Activated T-cell treated with anti-CD3 and anti-CD28 coated beads, Interleukin-2, amount 50 U/mL, for 48 hours (primary cell): ENCODE results near the gene SLIT1.

Source experiments
- DNase-seq, 2 experiments: peaks; one replicate each; pipeline ENCODE4 v3.0.0-alpha.2; 2020

SLIT1 gene

DNA sequence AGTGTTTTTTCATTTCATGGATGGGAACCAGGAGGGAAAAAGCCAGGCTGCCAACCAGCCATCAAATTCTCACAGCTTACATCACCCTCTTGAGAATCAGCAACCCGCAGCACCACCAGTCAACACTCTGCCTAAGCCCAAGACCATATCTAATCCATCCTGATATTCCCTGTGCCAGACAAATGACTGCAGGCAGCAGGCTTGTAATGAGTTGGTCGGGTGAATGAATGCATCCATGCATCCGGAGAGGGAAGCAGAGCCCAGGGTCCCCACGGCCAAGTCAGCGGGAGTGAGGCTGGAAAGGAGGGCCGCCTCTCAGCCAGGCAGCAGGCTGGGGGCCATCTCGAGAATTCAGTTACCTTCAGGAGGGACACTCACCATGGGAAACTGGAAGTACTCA lies 46.9 kb downstream of the SLIT1 start:
- DNase-seq = no peak

DNA sequence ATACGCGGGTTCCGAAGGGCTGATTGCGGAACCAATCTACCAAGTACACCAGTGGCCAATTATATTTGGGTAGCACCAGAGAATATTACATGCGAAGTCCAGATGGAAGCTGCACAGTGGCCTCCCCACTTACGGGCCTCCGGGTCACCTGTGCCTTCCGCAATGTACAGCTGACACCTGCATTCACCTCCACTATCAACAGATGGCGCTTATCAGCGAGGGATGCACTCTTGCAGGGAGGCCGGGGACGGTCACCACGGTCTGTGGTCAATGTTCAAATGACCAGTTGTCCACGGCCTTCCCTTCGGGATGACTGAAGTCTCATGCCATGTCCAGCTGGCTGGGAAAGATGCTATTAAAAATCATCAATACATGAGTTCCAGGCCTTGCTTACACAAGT lies 47.6 kb downstream of the SLIT1 start:
- no peak for DNase-seq

DNA sequence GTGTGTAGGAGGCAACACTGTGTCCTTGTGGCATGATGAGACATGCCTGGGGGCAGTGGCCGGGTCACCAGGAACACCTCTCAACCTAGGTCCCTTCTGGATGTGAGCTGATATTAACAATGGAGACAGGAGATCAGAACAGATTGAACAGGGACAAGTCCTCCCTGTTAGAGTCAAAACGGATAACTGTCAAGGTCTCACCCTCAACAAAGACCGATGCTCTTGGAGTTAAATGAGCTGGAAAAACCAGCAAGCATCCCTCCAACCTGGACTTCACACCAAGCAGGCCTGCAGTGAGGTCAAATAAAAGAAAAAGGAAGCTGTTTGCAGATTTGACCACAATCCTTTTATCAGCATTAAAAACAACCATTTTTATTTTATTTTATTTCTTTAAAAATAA lies 49.0 kb downstream of the SLIT1 start:
- DNase-seq = no peak

GRCh38 chr10:97135464-97135863 lies 50.3 kb downstream of the SLIT1 start:
- no peak for DNase-seq

GRCh38 chr10:97134983-97135382 lies 50.8 kb downstream of the SLIT1 start:
- no peak for DNase-seq

GRCh38 chr10:97134110-97134509 lies 51.6 kb downstream of the SLIT1 start:
- no peak for DNase-seq

- no peak for DNase-seq
Observed at GRCh38 chr10:97132273-97132672, 53.5 kb downstream of the SLIT1 start.

DNA sequence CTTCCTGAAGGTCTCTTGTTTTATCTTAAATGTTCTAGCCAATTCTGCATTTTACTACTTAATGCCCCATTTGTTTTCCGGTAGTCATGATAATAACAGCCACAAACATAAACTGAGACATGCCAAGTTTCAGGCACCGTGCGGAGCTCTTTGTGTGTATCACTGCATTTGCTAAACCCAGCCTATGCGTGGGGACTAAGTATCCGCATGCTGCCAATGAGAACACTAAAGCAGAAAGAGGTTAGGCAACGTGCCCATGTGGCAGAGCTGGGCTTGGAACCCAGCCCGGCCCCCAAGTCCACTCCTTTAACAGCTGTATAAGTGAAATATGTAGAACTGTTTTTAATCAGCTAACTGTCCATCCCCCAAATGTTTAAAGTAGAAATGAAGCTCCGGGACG lies 54.1 kb downstream of the SLIT1 start:
- no peak for DNase-seq

- DNase-seq = no peak
Observed at GRCh38 chr10:97131181-97131628, 54.6 kb downstream of the SLIT1 start.

- DNase-seq = no peak
Observed at GRCh38 chr10:97129666-97130065, 56.1 kb downstream of the SLIT1 start.

GRCh38 chr10:97128516-97129154 lies 57.1 kb downstream of the SLIT1 start:
- no peak for DNase-seq

GRCh38 chr10:97128039-97128492 lies 57.7 kb downstream of the SLIT1 start:
- no peak for DNase-seq

- no peak for DNase-seq
Observed at GRCh38 chr10:97127509-97127908, 58.2 kb downstream of the SLIT1 start.

DNA sequence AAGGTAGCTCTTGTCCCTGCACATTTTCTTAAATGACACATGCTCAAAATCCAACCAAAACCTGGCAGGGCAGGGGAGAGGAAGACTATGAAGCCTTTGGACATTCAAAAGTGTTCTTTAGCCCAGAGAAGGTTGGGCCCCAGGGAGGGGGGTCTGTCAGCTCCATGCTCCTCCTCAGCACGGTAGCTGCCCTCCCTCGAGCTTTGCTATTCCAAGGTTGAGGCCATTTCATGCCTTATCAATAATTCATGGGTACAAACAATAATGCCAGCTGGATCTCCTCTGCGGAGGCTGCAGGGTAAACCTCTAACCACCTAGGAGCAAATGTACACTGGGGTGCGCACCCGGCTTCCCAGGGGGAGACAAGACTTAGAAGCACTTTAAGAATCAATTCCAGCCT lies 61.5 kb downstream of the SLIT1 start:
- DNase-seq = no peak

DNA sequence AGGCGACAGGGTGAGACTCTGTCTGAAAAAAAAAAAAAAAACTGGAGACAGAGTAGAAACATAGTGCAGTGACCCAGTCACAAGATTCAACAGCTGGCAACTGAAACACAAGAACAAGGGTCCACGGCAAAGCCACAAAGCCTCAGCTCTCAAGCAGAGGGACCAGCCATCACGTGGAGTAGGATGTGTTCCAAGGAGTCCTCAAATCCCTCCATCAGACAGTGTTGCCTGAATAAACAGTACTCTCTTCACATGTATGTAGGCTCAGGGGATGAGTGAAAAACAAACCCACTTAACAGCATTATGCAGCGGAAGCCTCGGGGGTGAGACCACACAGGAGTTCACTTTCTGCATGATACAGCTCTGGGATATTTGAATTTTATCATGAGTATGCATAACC lies 62.0 kb downstream of the SLIT1 start:
- DNase-seq = no peak

DNA sequence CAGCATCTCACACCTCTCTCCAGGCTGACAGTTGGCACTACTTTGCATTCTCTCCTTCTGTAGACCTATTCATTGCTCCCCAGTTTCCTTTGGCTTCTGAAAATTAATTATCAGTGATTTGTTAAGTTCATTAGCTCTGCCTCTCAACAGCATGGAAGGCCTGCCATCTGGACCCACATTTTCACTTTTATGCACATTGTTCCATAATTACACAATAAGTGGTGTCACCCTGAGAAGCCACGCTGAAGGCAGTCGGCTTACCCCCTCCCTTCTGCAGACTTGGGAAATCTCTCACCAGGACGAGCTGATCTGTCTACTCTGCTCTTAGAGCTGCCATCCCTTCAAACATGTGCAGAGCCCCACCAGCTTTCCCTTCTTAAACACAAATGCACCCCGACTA lies 64.7 kb downstream of the SLIT1 start:
- no peak for DNase-seq

DNA sequence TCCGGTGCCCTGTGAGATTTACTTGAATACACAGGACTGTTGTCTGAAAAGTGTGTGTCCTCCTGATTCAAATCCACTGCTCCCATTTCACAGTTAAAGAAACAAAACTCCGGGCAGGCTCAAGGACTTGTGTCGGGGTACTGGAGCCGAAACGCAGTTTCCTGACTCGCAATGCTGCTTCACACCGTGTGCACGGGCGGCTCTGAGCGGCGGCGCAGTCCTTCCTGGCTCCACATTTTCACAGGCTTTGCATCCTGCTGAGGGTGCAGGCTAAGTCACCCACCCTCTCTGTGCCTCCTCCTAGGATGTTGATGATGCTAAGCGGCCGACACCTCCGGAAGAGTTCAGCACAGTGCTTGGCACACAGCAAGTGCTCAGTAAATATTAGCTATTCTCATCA lies 65.4 kb downstream of the SLIT1 start:
- DNase-seq = no peak

DNA sequence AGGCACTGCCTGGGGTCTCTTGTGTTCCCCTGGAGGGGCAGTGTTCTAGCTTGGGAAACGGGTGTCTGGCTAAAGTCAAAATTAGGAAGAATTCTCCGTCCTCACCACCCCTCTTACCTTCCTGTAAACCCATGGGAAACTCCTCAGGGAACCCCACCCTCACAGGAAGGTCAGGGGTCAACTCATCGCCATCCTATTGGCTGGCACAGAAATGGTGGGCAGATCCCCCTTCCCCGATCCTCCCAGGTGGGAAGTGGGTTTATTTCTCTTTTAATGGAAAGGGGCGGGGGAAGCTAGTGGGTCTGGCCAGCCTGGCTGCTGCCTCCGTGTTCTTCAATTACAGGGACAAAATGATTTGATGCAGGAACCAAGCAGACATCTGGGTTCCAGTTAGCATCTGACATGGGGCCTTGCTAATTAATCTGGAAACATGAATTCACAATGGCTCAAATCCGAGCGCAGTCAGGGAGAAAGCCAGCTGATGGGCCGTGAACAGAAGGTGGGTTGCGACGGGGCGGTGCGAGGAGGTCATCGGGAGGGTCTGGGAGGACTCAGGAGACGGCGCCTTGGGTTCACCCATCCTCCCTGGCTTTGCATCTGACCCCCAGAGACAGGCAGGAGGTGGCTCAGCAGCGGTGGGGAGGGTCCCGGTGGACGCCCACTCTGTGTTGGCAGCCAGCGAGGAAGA lies 66.6 kb downstream of the SLIT1 start:
- DNase-seq = no peak

DNA sequence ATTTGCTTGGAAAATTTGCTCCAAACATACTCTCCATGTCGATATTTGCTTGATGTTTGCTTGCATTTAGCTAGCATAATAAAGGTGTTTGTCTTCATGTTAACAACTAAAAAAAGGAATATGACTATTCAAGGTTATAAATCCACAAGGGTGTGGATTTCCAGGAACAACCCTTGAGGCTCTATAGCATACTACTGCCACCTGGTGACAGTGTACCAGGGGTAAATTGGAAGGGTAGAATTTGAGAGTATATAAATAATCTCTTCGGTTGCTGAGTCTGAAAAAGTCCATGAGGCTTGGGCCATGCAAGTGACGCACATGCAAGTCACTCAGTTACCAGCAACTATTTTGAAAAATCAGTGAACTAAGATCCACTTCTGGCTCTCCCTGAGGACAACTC lies 68.4 kb downstream of the SLIT1 start:
- DNase-seq = no peak

- no peak for DNase-seq
Observed at GRCh38 chr10:97116462-97117162, 69.1 kb downstream of the SLIT1 start.

DNA sequence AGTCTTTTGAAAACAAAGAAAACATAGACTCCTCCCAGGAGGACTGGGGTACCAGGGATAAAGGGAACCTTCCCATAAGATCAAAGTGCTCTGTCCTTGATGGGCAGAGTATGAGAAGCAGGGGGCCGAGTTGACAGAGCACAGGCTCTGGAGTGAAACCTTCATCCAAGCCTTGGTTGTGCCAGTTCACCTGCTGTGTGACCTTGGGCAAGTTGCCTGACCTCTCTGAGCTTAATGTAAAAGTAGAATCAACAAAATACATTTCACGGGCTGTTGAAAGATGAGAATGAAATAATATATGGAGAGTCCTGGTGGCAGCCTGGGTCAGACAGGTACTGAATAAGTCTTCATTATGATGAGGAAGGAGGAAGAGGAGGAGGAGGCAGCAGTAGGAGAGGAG lies 69.9 kb downstream of the SLIT1 start:
- no peak for DNase-seq

DNA sequence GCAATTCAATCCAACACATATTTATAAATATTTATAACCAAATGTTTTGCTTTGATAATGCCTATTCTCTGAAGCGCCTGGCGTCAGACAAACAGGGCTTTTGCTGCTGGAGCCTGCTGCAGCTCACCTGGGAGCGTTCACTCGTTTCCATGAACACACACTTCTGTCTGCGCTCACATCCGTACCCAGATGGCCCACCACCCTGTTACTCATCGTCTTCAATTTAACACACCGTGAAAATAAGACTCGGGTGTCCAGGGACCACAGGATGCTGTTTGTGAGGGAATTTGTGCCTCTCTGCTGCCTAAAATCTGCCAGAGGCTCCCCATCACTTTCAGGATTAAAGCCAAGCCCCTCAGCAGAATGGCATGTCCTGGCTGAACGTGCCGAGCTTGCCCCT lies 74.1 kb downstream of the SLIT1 start:
- DNase-seq = no peak

DNA sequence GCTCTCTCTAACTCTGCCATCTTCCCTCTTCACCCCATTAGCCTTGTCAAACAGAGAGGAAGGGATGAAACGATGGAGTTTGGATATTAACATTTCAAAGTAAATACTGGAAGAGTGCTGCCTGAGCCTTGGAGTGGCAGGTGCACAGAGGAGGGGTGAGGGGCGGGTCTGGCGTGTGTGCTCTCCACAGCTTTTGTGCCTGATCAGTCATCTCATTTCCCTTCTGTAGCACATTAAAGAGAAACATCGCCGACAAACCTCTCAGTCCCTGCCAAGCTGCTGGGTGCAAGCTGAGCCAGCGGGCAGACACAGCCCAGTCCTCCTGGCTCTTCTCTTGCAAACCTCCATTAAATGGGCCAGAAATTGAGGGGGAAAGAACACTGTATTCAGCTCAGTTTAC lies 76.2 kb downstream of the SLIT1 start:
- DNase-seq = no peak

DNA sequence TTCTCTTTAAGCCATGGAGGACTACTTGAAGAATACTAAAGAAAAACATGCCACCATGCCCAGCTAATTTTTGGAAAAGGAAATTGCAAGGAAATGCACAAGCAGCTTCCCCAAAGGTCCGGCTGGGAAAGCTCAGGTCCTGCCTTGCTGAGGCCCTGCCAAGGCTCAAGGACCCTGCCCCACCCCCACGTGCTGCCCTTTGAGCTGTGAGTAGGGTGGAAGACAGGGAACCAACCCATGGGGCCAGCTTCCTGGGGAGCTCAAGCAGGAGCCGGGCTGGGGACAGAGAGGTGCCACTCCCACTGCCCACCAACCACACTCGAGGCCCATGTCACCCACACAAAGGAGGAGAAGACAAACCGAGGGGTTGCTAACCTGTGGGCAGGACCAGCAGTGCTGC lies 78.2 kb downstream of the SLIT1 start:
- no peak for DNase-seq
